ENCODE measurements around the gene EPHA5. TPM values are rescaled to one million over a fixed set of nuclear protein-coding genes. Genes with fewer than 3 reads are reported as not detected.

The EPHA5 gene
- total RNA-seq, 1 donor from 2014 or later: not detected

- ATAC-seq: no peak
- DNase-seq (ENCODE audit: low spot score): no peak
Observed at GRCh38 chr4:65635051-65635821, 35.1 kb downstream of the EPHA5 start.

- no peak for DNase-seq (ENCODE audit: low spot score)
- no peak for ATAC-seq
Observed at GRCh38 chr4:65624651-65625050, 45.6 kb downstream of the EPHA5 start.

GRCh38 chr4:65623506-65623905 is 46.8 kb downstream of the EPHA5 start:
- DNase-seq (ENCODE audit: low spot score) (no peak), ATAC-seq (no peak)

GRCh38 chr4:65617416-65617815 is 52.9 kb downstream of the EPHA5 start:
- ATAC-seq (no peak), DNase-seq (ENCODE audit: low spot score) (no peak)

- ATAC-seq: no peak
- DNase-seq (ENCODE audit: low spot score): no peak
Observed at GRCh38 chr4:65604515-65604914, 65.8 kb downstream of the EPHA5 start.

- no peak for DNase-seq (ENCODE audit: low spot score)
Observed at GRCh38 chr4:65600656-65601055, 69.6 kb downstream of the EPHA5 start.

GRCh38 chr4:65599340-65599739 is 70.9 kb downstream of the EPHA5 start:
- DNase-seq (ENCODE audit: low spot score) (no peak), ATAC-seq (no peak)

More at GRCh38 chr4:65600656-65601055, 69.6 kb downstream of the EPHA5 start:
- ATAC-seq: no peak

- DNase-seq (ENCODE audit: low spot score): no peak
Observed at GRCh38 chr4:65597697-65598096, 72.6 kb downstream of the EPHA5 start.

GRCh38 chr4:65592089-65592488 is 78.2 kb downstream of the EPHA5 start:
- ATAC-seq (no peak), DNase-seq (ENCODE audit: low spot score) (no peak)

More at GRCh38 chr4:65597697-65598096, 72.6 kb downstream of the EPHA5 start:
- no peak for ATAC-seq

GRCh38 chr4:65589921-65590320 is 80.4 kb downstream of the EPHA5 start:
- ATAC-seq (no peak), DNase-seq (ENCODE audit: low spot score) (no peak)

GRCh38 chr4:65589331-65589730 is 81.0 kb downstream of the EPHA5 start:
- ATAC-seq (no peak), DNase-seq (ENCODE audit: low spot score) (no peak)

GRCh38 chr4:65580551-65580950 is 89.7 kb downstream of the EPHA5 start:
- no peak for DNase-seq (ENCODE audit: low spot score)
- no peak for ATAC-seq

GRCh38 chr4:65566473-65566872 is 103.8 kb downstream of the EPHA5 start:
- ATAC-seq: no peak
- DNase-seq (ENCODE audit: low spot score): no peak

GRCh38 chr4:65561164-65561563 is 109.1 kb downstream of the EPHA5 start:
- ATAC-seq (no peak), DNase-seq (ENCODE audit: low spot score) (no peak)

- DNase-seq (ENCODE audit: low spot score) (no peak), ATAC-seq (no peak)
Observed at GRCh38 chr4:65559270-65559669, 111.0 kb downstream of the EPHA5 start.

- ATAC-seq (no peak), DNase-seq (ENCODE audit: low spot score) (no peak)
Observed at GRCh38 chr4:65552057-65552456, 118.2 kb downstream of the EPHA5 start.

GRCh38 chr4:65550500-65550899 is 119.8 kb downstream of the EPHA5 start:
- no peak for ATAC-seq
- DNase-seq (ENCODE audit: low spot score): no peak

- no peak for ATAC-seq
- DNase-seq (ENCODE audit: low spot score): no peak
Observed at GRCh38 chr4:65546882-65547416, 123.3 kb downstream of the EPHA5 start.

- DNase-seq (ENCODE audit: low spot score) (no peak), ATAC-seq (no peak)
Observed at GRCh38 chr4:65538571-65538970, 131.7 kb downstream of the EPHA5 start.

- no peak for ATAC-seq
Observed at GRCh38 chr4:65535113-65535512, 135.2 kb downstream of the EPHA5 start.

GRCh38 chr4:65521666-65522065 is 148.6 kb downstream of the EPHA5 start:
- ATAC-seq (no peak), DNase-seq (ENCODE audit: low spot score) (no peak)

More at GRCh38 chr4:65535113-65535512, 135.2 kb downstream of the EPHA5 start:
- no peak for DNase-seq (ENCODE audit: low spot score)

GRCh38 chr4:65515646-65516045 is 154.6 kb downstream of the EPHA5 start:
- no peak for DNase-seq (ENCODE audit: low spot score)
- no peak for ATAC-seq

GRCh38 chr4:65510976-65511375 is 159.3 kb downstream of the EPHA5 start:
- ATAC-seq (no peak), DNase-seq (ENCODE audit: low spot score) (no peak)

All from left lobe of liver (tissue), 2 donors.